ENCODE data around the gene PTPN22.

Gene PTPN22

DNA sequence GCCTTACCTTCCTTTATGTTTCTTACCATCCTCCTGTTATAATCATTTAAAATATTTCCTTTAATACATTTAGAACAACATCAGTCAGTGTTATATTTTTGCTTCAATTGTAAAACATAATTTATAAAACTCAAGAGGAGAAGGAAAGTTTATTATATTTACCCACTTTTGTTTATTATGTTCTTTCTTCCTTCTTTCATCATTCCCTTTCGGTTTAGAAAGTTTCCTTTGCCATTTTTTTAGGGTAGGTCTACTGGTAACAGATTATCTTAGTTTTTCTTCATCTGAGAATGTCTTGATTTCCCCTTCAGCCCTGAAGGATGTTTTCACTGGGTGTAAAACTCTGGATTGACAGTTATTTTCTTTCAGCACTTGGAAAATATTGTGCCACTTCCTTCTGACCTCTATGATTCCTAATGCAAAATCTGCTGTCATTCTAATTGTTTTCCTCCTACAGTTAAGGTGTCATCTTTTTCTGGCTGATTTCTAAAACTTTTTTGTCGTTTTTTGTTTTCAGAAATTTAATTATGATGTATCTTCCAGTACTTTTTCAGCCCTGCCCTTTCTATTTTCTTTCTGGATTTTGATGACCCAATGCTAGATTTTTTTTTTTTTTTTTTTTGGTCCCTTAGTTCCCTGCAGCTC is 25.0 kb downstream of the PTPN22 start:
- DNase-seq: no peak

DNA sequence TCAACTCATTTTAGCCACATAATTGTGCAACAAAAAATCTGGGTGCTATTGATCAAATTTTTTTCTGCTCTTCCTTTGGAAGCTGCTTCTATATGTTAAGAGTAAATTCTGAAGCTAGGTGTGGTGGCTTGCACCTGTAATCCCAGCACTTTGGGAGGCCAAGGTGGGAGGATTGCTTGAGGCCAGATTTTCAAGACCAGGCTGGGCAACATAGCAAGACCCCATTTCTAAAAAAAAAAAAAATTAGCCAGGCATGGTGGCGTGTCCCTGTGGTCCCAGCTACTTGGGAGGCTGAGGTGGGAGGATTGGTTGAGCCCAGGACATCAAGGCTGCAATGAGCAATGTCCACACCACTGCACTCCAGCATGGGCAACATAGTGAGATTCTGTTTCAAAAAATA is 35.0 kb downstream of the PTPN22 start:
- DNase-seq: no peak

DNA sequence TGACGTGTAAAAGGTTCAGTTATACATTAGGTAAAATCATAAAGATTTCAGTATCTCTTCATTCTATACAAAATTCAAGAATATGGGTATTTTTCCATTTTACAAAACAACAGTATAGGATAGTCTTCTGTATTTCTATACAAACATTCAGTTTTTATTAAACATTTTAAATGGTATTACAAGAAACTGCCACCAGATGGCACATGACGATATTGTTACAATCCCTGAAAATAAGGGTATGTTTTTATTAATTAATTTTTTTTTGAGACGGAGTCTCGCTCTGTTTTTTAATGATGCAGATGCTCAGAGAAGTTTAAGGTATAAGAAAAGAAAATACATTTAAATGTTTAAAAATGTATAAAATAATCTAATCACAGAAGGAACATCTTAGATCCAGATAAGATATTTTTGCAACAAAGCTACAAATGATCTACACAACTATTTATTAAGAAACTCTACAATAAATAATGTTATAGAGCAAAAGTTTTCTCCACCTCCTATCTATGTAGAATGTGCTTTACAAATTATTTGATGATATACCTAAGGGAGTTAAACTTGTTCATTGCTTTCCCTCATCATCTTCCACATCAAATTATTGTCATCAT is 35.7 kb downstream of the PTPN22 start:
- DNase-seq: peak; percentile 44 to 87

DNA sequence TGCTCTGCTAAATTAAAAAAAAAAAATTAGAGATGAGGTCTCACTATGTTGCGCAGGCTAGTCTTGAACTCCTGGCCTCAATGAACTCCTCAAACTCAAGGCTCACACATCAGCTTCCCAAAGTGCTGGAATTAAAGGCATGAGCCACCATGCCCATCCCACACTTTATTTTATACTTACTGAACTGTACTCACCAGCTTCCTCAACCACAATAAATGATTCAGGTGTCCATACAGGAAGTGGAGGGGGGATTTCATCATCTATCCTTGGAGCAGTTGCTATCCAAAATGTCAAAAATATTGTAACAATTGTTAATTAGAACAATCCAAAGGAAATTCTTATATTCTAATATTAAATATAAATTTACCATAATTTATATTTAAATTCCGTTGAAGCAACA is 36.8 kb downstream of the PTPN22 start:
- no peak for DNase-seq

- no peak for DNase-seq
Observed at GRCh38 chr1:113830039-113830438, 41.5 kb downstream of the PTPN22 start.

GRCh38 chr1:113821916-113822315 is 49.6 kb downstream of the PTPN22 start:
- no peak for DNase-seq

- peak; percentile 44 to 81 for DNase-seq
Observed at GRCh38 chr1:113818578-113818977, 52.9 kb downstream of the PTPN22 start.

DNA sequence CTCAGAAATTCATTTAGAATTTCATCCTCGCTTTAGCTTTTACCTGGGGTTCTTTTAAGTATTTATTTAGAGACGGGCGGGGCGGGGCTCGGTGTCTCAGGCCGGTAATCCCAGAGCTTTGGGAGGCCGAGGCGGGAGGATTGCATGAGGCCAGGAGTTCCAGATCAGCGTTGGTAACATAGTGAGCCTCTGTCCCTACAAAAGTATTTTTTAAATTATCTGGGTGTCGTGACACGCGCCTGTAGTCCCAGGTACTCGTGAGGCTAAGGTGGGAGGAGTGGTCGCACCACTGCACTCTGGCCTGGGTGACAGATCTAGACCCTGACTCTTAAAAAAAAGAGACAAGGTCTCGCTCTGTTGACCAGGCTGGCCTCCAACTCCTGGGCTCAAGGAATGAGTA is 58.3 kb downstream of the PTPN22 start:
- DNase-seq: no peak

GRCh38 chr1:113812661-113813135 is 58.8 kb downstream of the PTPN22 start:
- DNase-seq: no peak

DNA sequence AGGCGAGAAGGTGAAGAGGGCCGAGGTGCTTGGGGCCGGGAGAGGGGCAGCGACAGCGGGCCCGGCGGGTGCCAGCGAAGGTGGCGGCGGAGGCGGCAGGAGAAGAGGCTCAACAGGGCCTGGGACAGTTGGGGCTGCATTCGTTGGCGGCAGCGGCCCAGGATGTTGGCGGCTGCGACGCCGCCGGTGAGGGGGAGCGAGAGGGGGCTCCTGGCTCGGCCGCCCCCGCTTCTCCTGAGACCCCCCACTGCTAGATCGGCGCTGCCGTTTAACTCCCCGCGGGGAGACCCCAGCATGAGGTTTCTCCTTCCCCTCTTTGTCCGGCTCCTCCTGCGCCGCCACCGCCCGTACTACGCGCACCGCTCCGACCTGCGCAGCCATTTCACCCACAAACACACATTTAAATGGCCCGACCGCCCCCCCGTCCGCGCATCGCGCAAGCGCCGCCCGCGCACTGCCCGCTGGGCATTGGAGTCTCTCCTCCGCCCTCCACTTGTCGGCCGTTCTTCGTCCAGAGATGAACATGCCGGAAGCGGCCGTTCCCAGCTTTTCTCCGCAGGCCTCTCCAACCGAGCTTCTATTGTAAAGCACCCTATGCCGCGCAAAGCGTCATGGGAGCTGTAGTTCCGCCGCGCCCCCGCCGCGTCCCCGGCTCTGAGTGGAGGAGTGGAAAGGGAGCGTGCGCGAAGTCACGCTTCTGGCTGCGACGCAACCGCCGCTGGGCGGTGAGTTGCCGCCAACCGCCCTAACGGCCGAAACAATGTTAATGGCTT is 59.4 kb downstream of the PTPN22 start, which contains the start of gene RSBN1:
RSBN1 (minus strand) TSS at position 589 of the 773 bp plus-strand sequence; CDS start at position 525, 64 bp downstream.
- peak; percentile 99 for DNase-seq

- DNase-seq: peak in 1 of 2 donors; percentile 7
Observed at GRCh38 chr1:113811156-113811887, 60.2 kb downstream of the PTPN22 start.

- DNase-seq: peak; percentile 12 to 22
Observed at GRCh38 chr1:113809670-113810602, 61.6 kb downstream of the PTPN22 start.

DNA sequence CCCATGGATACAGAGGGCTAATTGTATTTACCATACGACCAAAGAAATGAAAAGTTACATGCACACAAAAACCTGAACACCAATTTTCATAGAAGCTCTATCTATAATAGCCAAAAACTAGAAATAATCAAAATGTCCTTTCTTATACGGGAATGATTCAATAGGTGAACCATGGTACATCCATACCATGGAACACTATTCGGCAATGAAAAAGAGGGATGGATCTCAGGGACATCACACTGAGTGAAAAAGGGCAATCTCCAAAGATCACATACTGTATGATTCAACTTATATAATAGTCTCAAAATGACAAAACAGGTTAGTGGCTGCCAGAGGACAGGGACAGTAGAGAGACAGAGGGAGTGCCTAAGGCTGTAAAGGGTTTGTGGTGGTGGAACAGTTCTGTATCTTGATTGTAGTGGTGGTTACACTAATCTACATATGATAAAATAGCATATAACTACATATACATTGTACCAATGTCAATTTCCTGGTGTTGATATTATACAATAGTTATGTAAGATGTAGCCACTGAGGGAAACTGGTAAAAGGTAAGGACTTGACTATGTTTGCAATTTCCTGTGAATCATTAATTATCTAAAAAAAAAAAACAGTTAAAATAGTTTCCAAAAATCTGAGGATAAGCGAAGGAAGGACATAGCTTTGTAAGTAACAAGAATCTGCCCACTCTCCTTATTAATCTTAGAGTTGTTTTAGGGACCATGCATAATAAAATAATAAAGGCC is 62.9 kb downstream of the PTPN22 start:
- DNase-seq: no peak

DNA sequence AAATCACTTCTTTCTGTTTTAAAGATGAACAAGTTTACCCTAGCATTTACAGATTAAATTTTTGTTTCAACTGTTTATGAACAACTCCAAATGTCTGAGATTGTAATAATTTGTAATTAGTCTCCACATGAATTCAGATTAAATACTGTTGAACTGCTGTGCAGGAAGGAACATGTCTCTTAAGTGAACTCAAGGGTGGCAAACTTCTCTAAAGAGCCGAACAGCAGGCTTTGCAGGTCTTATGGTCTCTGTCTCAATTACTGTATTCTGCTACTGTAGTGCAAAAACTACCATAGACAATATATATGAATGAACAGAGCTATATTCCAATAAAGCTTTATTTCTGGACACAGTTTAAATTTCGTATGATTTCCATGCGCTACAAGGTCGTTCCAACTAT is 65.9 kb downstream of the PTPN22 start:
- DNase-seq: no peak

DNA sequence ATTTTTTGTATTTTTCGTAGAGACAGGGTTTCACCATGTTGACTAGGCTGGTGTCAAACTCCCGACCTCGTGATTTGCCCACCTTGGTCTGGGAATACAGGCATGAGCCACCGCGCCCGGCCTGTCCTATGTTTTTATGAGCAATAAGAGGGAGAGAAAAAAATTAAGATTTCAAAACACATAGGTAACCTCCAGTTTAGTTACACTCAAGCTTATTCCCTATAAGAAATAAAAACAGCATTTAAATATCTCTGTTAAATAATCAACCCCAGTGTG is 66.3 kb downstream of the PTPN22 start:
- DNase-seq: no peak

GRCh38 chr1:113804421-113805255 is 66.9 kb downstream of the PTPN22 start:
- peak; percentile 58 to 74 for DNase-seq

DNA sequence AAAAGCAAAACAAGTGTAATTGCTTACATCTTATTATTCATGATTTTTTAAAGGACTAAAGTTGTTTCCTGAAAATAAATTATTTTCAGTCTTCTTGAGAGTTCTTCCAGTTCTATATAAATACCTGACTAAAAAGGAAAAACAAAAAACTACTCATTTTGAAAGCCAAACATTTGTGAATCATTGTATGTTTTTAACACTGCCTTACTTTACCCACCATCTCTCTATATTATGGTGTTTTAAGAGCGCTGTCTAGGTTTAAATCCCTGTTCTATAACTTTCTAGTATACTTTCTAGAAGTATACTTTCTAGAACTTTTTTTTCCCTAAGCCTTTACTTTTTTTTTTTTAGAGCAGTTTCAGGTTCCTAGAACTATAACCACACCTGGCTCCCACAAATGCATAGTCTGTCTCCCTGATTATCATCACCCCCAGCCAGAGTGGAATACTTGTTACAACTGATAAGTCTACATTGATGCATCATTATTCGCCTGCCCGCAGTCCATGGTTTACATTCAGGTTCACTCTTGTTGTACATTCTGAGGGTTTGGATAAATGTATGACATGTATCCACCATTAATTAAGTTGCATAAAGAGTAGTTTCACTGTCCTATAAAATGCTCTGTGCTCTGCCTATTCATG is 69.0 kb downstream of the PTPN22 start:
- no peak for DNase-seq

GRCh38 chr1:113800487-113800886 is 71.0 kb downstream of the PTPN22 start:
- DNase-seq: no peak

- no peak for DNase-seq
Observed at GRCh38 chr1:113797472-113797871, 74.0 kb downstream of the PTPN22 start.

Data from inflammatory macrophage treated with lipopolysaccharide for 1 hour (primary cell).